Erythroblast (primary cell): ENCODE results near the gene SCGB1D2.

ENCODE experiments used
- GATA1 ChIP-seq: IDR thresholded peaks from 2 replicates; pipeline ENCODE4 v1.6.1; 2011; ENCODE audit warnings: low read depth, mild to moderate bottlenecking, control low read depth, low read length, moderate library complexity
- POLR2A ChIP-seq: IDR thresholded peaks from 2 replicates; pipeline ENCODE4 v1.6.1; 2011; ENCODE audit warnings: mild to moderate bottlenecking, low read length

- TF ChIP-seq POLR2A (no peak), GATA1 (no peak)
Measured at GRCh38 chr11:62280452-62280851, 38.4 kb downstream of the SCGB1D2 start.
